Hepatocyte (in vitro differentiated cells): ENCODE measurements around the gene TPBGL. TPM values are rescaled to one million over a fixed set of nuclear protein-coding genes. Genes with fewer than 3 reads are reported as not detected.

Experiments used
- DNase-seq: peaks from one replicate; pipeline ENCODE4 v3.0.0-alpha.2; 2016; ENCODE audit warnings: low spot score
- H2AFZ ChIP-seq: fragments of 200-600 bp; sonication (generic); 2 replicates; pipeline ENCODE4 v1.6.0; 2016; ENCODE audit warnings: antibody characterized with exemption, mild to moderate bottlenecking
- H3K27ac ChIP-seq: fragments of 200-600 bp; sonication (generic); 2 replicates; pipeline ENCODE4 v1.5.1; 2016; ENCODE audit warnings: mild to moderate bottlenecking
- H3K27me3 ChIP-seq: fragments of 200-600 bp; sonication (generic); 2 replicates; pipeline ENCODE4 v1.6.1; 2016
- H3K36me3 ChIP-seq: fragments of 200-600 bp; sonication (generic); replicated peaks from 2 replicates; pipeline ENCODE4 v1.5.1; 2016; ENCODE audit warnings: low read depth; ENCODE audit not compliant: insufficient read depth
- H3K4me1 ChIP-seq: fragments of 200-600 bp; sonication (generic); 2 replicates; pipeline ENCODE4 v1.5.1; 2016; ENCODE audit warnings: mild to moderate bottlenecking, moderate library complexity; ENCODE audit not compliant: insufficient read depth
- H3K4me2 ChIP-seq: fragments of 200-600 bp; sonication (generic); 2 replicates; pipeline ENCODE4 v1.6.0; 2016
- H3K4me3 ChIP-seq: fragments of 200-600 bp; sonication (generic); 2 replicates; pipeline ENCODE4 v1.5.1; 2016; ENCODE audit warnings: mild to moderate bottlenecking
- H3K79me2 ChIP-seq: fragments of 200-600 bp; sonication (generic); 2 replicates; pipeline ENCODE4 v1.6.0; 2017; ENCODE audit warnings: mild to moderate bottlenecking
- H3K9me2 ChIP-seq: fragments of 200-600 bp; sonication (generic); replicated peaks from 2 replicates; pipeline ENCODE4 v1.6.0; 2017; ENCODE audit warnings: mild to moderate bottlenecking; ENCODE audit not compliant: insufficient read depth
- H3K9me3 ChIP-seq: fragments of 200-600 bp; sonication (generic); 2 replicates; pipeline ENCODE4 v1.5.1; 2016; ENCODE audit warnings: low read depth, mild to moderate bottlenecking
- H4K20me1 ChIP-seq: fragments of 200-600 bp; sonication (generic); 2 replicates; pipeline ENCODE4 v1.6.0; 2016; ENCODE audit warnings: mild to moderate bottlenecking; ENCODE audit not compliant: insufficient read depth, poor library complexity, severe bottlenecking
- EZH2 ChIP-seq: fragments of 200-600 bp; sonication (generic); IDR thresholded peaks from 2 replicates; pipeline ENCODE4 v1.6.1; 2016; ENCODE audit warnings: antibody characterized with exemption, mild to moderate bottlenecking, borderline replicate concordance
- EZH2phosphoT487 ChIP-seq: fragments of 200-600 bp; sonication (generic); IDR thresholded peaks from one replicate; pipeline ENCODE4 v1.6.1; 2018; ENCODE audit warnings: antibody characterized with exemption, mild to moderate bottlenecking, low read depth, moderate library complexity; ENCODE audit not compliant: unreplicated experiment, severe bottlenecking
- WGBS: methylation state at CpG from one replicate; pipeline ENCODE4 v1.1.6; 2016; ENCODE audit warnings: low lambda C conversion rate; ENCODE audit errors: missing lambda C conversion rate; 5-methylcytosine and 5-hydroxymethylcytosine counted together
- polyA plus RNA-seq: library from polyadenylated mRNA; unstranded; fragments of >200 nt; fragmentation: Nextera tagmentation; extraction: Ambion mirVana; gene quantifications from 2 replicates; pipeline ENCODE4 v1.2.1, GENCODE V29; 2016
- total RNA-seq: library from RNA; depleted of rRNA; stranded (reverse); fragments of >200 nt; gene quantifications from 2 replicates; pipeline ENCODE4 v1.2.3, GENCODE V29; 2014
- TF ChIP-seq, protein P1 (sequence below): fragments of 200-600 bp; sonication (generic); IDR thresholded peaks from 2 replicates; pipeline ENCODE4 v1.5.1; 2016; ENCODE audit warnings: antibody characterized with exemption, mild to moderate bottlenecking; ENCODE audit not compliant: poor library complexity

TPBGL gene
- total and polyA plus RNA-seq, 2 experiments from 2014 or later, result 0.12 TPM; not detected in 1

DNA sequence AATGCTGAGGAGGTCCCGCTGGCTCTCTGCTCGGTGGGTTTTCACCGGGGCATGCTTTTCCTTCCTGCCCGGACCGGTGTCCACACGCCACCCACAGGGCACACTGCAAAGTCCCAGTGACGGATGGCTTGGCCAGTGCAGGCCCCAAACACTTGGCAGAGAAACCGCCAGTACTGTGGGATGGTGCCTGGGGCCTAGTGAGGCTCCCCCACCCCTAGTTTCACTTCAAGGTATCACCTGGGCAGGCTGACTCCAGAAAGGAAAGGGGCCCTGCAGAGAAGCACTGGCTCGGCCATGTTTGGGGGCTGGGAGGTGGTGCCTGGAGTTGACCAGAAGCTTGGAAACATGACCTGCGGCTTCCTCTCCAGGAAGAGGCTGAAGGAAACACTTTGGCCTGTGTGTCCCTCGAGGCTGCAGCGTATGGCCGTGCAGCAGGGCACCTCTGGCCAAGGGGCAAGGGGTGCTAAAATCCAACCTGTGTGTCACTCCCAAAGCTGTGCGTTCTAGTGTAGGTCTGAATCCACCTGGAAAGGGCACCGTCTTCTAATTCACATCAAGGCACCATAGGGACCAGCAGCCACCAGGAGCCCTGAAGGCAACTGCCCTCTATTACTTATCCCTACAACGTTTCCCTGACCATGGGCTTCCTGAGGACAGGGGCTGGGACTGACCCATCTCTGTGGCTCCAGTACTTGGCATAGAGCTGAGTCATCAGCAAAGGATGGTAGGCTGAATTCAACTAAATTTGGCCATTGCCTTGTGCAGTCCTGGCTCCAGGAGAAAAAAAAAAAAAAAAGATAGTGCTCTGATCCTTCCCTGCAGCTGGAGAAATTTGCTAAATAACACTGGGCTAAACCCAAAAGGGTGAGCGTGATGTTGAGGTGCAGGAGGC, 22.6 kb downstream of the TPBGL start:
- no peaks in the 10 kb centered on the region for H3K79me2 ChIP-seq
- no peak for TF ChIP-seq EZH2
- no peak for TF ChIP-seq EZH2phosphoT487
- TF ChIP-seq, protein P1, sequence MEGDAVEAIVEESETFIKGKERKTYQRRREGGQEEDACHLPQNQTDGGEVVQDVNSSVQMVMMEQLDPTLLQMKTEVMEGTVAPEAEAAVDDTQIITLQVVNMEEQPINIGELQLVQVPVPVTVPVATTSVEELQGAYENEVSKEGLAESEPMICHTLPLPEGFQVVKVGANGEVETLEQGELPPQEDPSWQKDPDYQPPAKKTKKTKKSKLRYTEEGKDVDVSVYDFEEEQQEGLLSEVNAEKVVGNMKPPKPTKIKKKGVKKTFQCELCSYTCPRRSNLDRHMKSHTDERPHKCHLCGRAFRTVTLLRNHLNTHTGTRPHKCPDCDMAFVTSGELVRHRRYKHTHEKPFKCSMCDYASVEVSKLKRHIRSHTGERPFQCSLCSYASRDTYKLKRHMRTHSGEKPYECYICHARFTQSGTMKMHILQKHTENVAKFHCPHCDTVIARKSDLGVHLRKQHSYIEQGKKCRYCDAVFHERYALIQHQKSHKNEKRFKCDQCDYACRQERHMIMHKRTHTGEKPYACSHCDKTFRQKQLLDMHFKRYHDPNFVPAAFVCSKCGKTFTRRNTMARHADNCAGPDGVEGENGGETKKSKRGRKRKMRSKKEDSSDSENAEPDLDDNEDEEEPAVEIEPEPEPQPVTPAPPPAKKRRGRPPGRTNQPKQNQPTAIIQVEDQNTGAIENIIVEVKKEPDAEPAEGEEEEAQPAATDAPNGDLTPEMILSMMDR, result no peak

DNA sequence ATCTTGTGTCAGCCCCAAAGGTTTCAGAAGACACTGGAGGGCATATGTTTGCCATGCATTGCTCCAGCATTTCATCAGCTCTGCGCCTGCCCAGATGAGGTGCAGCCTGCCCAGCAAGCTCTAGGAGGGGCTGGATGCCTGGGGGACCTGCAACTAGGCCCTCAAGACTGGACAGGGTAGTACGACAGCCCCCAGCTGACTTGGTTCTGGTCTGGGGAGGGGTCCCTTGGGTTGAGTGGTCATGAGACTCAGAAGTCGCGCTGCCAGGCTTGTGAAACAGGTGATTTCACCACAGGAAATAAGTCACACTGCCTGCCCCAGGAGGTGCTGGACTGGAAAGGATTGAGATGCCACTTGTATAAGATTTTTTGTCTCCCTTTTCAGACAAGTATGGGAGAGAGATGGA, 23.4 kb downstream of the TPBGL start:
- no peak overlapping the region for H3K27ac ChIP-seq
- no peaks in the 10 kb centered on the region for H3K4me1 ChIP-seq
- no peaks in the 10 kb centered on the region for H3K27me3 ChIP-seq
- no peaks in the 10 kb centered on the region for H3K9me3 ChIP-seq
- no peaks in the 10 kb centered on the region for H3K79me2 ChIP-seq
- no peak for DNase-seq
- H3K9me2 ChIP-seq, result no peaks in the 10 kb centered on the region
- no peak overlapping the region for H2AFZ ChIP-seq
- WGBS, result 95% methylated on average over 4 of the region's 4 CpGs
- H3K36me3 ChIP-seq, result no peaks in the 10 kb centered on the region
- H3K4me3 ChIP-seq, result no peak overlapping the region
- H3K4me2 ChIP-seq, result no peak overlapping the region
- no peaks in the 10 kb centered on the region for H4K20me1 ChIP-seq
- no peak for TF ChIP-seq EZH2
- TF ChIP-seq EZH2phosphoT487, result no peak
- TF ChIP-seq, protein P1, result no peak

More for the DNA sequence above, 22.6 kb downstream of the TPBGL start:
- H3K36me3 ChIP-seq, result no peaks in the 10 kb centered on the region
- no peaks in the 10 kb centered on the region for H4K20me1 ChIP-seq
- H3K4me1 ChIP-seq, result no peaks in the 10 kb centered on the region
- 91% methylated on average over 17 of the region's 17 CpGs for WGBS
- no peak for DNase-seq
- no peaks in the 10 kb centered on the region for H3K9me3 ChIP-seq
- H3K27ac ChIP-seq, result no peak overlapping the region
- H2AFZ ChIP-seq, result no peak overlapping the region
- H3K9me2 ChIP-seq, result no peaks in the 10 kb centered on the region
- H3K4me3 ChIP-seq, result no peak overlapping the region
- no peaks in the 10 kb centered on the region for H3K27me3 ChIP-seq
- H3K4me2 ChIP-seq, result no peak overlapping the region

- Histone ChIP-seq H3K36me3 (no peaks in the 10 kb centered on the region), H4K20me1 (no peaks in the 10 kb centered on the region), H3K9me2 (no peaks in the 10 kb centered on the region), H3K27me3 (no peaks in the 10 kb centered on the region), H3K4me3 (no peak overlapping the region), H3K27ac (no peak overlapping the region), H3K4me2 (no peak overlapping the region), H3K79me2 (no peaks in the 10 kb centered on the region), H3K4me1 (no peaks in the 10 kb centered on the region), H3K9me3 (no peaks in the 10 kb centered on the region), H2AFZ (no peak overlapping the region)
- DNase-seq, result no peak
- TF ChIP-seq EZH2phosphoT487 (no peak), EZH2 (no peak)
- TF ChIP-seq, protein P1, result no peak
Measured at GRCh38 chr11:75264356-75264755, 23.8 kb downstream of the TPBGL start.
